Measurements from ENCODE around the gene PKP1. TPM values are rescaled to one million over a fixed set of nuclear protein-coding genes. Genes with fewer than 3 reads are reported as not detected.

The PKP1 gene
- total and polyA plus RNA-seq, 2 of the 4 experiments (the other 2 are of a cell fraction): 0.18 to 0.36 TPM

- no peak overlapping the region for H2AFZ ChIP-seq (replicated peaks; ENCODE audit: low read length, poor library complexity)
- H3K18ac ChIP-seq (ENCODE audit: low read depth, low read length): no peak overlapping the region
- no peak for DNase-seq
- no peak overlapping the region for H4K8ac ChIP-seq (ENCODE audit: low read depth in 2 of 2, low read length in 2 of 2)
- H3K9me1 ChIP-seq (ENCODE audit: insufficient read depth, low read length): no peaks in the 10 kb centered on the region; the same call in 1 of the 2 replicates
- H3K27ac ChIP-seq (ENCODE audit: insufficient read depth, low read length): no peak overlapping the region
- peaks cover 4% of the 10 kb centered on the region for H3K4me1 ChIP-seq (ENCODE audit: control insufficient read depth, insufficient read depth, low read length)
- dilution Hi-C loops (cut with HindIII; ENCODE audit: low sequenced_read_pairs, unreplicated experiment): no loop called here
- no peak overlapping the region for H2AK5ac ChIP-seq (ENCODE audit: low read depth, low read length)
- H3K56ac ChIP-seq (ENCODE audit: extremely low read depth, insufficient read depth, low read length): no peak overlapping the region
- no peaks in the 10 kb centered on the region for H3K79me1 ChIP-seq (ENCODE audit: low read depth in 1 of 2, low read length in 2 of 2)
- no peak overlapping the region for H3K4me3 ChIP-seq (ENCODE audit: insufficient read depth, low read depth, low read length)
- ChIA-PET CTCF (no interaction called here), POLR2A (ENCODE audit: unreplicated experiment) (no interaction called here)
- BruUV-seq (replicated peaks): no TSS peak
- TF ChIP-seq MAFK (IDR thresholded peaks at IDR 0.05; ENCODE audit: low read depth, low read length) (no peak), MAZ (IDR thresholded peaks at IDR 0.05; ENCODE audit: borderline replicate concordance, low read depth, low read length) (no peak), RAD21 (IDR thresholded peaks at IDR 0.05; ENCODE audit: low read length) (no peak), RCOR1 (IDR thresholded peaks at IDR 0.05; ENCODE audit: insufficient replicate concordance, low read length) (no peak)
- no peak overlapping the region for H3K14ac ChIP-seq (replicated peaks; ENCODE audit: low read depth, low read length)
- H3K36me3 ChIP-seq (ENCODE audit: control insufficient read depth, insufficient read depth, low read length): no peaks in the 10 kb centered on the region
- H3K9ac ChIP-seq (ENCODE audit: low read depth, low read length): no peak overlapping the region
- no peak overlapping the region for H2BK20ac ChIP-seq (ENCODE audit: low read depth, low read length)
- H3K4ac ChIP-seq (ENCODE audit: low read depth, low read length): no peak overlapping the region
- H3K27me3 ChIP-seq (ENCODE audit: control insufficient read depth, insufficient read depth, low read length): peaks cover 66% of the 10 kb centered on the region
- no peak overlapping the region for H4K91ac ChIP-seq (ENCODE audit: insufficient read depth, low read depth, low read length)
- no peaks in the 10 kb centered on the region for H4K20me1 ChIP-seq (ENCODE audit: insufficient read depth, low read length)
- 39% methylated on average over 3 of the region's 16 CpGs; no CpG with 5 or more reads in 1 of the 2 experiments for WGBS, 2 experiments (ENCODE audit: extremely low coverage in 2 of 2, insufficient read length in 1 of 2)
- intact Hi-C loops (cut with micrococcal nuclease): no loop called here
- H3K9me3 ChIP-seq (ENCODE audit: control insufficient read depth, insufficient read depth, low read length): peaks cover 2% of the 10 kb centered on the region; the same call in 1 of the 2 replicates
- ATAC-seq (ENCODE audit: low read depth): no peak
- no peak overlapping the region for H2BK120ac ChIP-seq (ENCODE audit: low read depth, low read length)
- H3K4me2 ChIP-seq (ENCODE audit: low read depth, low read length): no peak overlapping the region
- no peak overlapping the region for H3K23ac ChIP-seq (ENCODE audit: low read depth, low read length)
- in situ Hi-C loops (cut with MboI; ENCODE audit: low sequenced_read_pairs): no loop called here
- no peak overlapping the region for H2AK9ac ChIP-seq (replicated peaks; ENCODE audit: low read depth, low read length, poor library complexity)
- no peak overlapping the region for H4K5ac ChIP-seq (ENCODE audit: low read depth, low read length)
- no peak overlapping the region for H2BK5ac ChIP-seq (ENCODE audit: low read depth, low read length, poor library complexity, severe bottlenecking)
- no peak overlapping the region for H2BK15ac ChIP-seq (ENCODE audit: low read depth, low read length)
Observed at GRCh38 chr1:201324821-201325677, 41.7 kb downstream of the PKP1 start.

Measured in IMR-90 (cell line).